WTC11 (cell line): ENCODE data around the gene TMEM130.

Experiments
- ESRRA ChIP-seq: sonication (generic); formaldehyde crosslinking; IDR thresholded peaks from 2 replicates; pipeline ENCODE4 v1.8.1; 2022; ENCODE audit warnings: mild to moderate bottlenecking, missing genetic modification reagents, borderline replicate concordance
- MAX ChIP-seq: sonication (generic); formaldehyde crosslinking; IDR thresholded peaks from 2 replicates; pipeline ENCODE4 v1.8.0; 2022; ENCODE audit warnings: mild to moderate bottlenecking, missing genetic modification reagents
- RELA ChIP-seq: sonication (generic); formaldehyde crosslinking; IDR thresholded peaks from 2 replicates; pipeline ENCODE4 v1.8.1; 2022; ENCODE audit warnings: missing genetic modification reagents, mild to moderate bottlenecking, borderline replicate concordance
- SP1 ChIP-seq: sonication (generic); formaldehyde crosslinking; conservative IDR thresholded peaks from 2 replicates; pipeline ENCODE4 v1.8.1; 2022; ENCODE audit warnings: missing genetic modification reagents
- ZNF138 ChIP-seq: sonication (generic); formaldehyde crosslinking; conservative IDR thresholded peaks from 2 replicates; pipeline ENCODE4 v1.8.1; 2022; ENCODE audit warnings: mild to moderate bottlenecking, moderate library complexity, missing genetic modification reagents
- ZNF219 ChIP-seq: sonication (generic); formaldehyde crosslinking; IDR thresholded peaks from 2 replicates; pipeline ENCODE4 v1.8.0; 2023; ENCODE audit warnings: missing genetic modification reagents, mild to moderate bottlenecking, borderline replicate concordance
- TF ChIP-seq, protein P1 (sequence below): fragments of 200-600 bp; IDR thresholded peaks from 2 replicates; pipeline ENCODE4 v1.8.0; 2022; ENCODE audit warnings: antibody characterized with exemption
- TF ChIP-seq, protein P2 (sequence below): sonication (generic); formaldehyde crosslinking; IDR thresholded peaks from 2 replicates; pipeline ENCODE4 v1.8.0; 2023; ENCODE audit warnings: missing genetic modification reagents
- TF ChIP-seq, protein P3 (sequence below): sonication (generic); formaldehyde crosslinking; IDR thresholded peaks from 2 replicates; pipeline ENCODE4 v1.8.0; 2022; ENCODE audit warnings: missing genetic modification reagents

GRCh38 chr7:98877146-98877545 is 7.3 kb upstream of the TMEM130 start:
- no peak for TF ChIP-seq ZNF138 (CRISPR knock-in tag)
- no peak for TF ChIP-seq SP1 (CRISPR knock-in tag)
- no peak for TF ChIP-seq MAX (CRISPR knock-in tag)
- TF ChIP-seq, protein P1, sequence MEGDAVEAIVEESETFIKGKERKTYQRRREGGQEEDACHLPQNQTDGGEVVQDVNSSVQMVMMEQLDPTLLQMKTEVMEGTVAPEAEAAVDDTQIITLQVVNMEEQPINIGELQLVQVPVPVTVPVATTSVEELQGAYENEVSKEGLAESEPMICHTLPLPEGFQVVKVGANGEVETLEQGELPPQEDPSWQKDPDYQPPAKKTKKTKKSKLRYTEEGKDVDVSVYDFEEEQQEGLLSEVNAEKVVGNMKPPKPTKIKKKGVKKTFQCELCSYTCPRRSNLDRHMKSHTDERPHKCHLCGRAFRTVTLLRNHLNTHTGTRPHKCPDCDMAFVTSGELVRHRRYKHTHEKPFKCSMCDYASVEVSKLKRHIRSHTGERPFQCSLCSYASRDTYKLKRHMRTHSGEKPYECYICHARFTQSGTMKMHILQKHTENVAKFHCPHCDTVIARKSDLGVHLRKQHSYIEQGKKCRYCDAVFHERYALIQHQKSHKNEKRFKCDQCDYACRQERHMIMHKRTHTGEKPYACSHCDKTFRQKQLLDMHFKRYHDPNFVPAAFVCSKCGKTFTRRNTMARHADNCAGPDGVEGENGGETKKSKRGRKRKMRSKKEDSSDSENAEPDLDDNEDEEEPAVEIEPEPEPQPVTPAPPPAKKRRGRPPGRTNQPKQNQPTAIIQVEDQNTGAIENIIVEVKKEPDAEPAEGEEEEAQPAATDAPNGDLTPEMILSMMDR: no peak
- TF ChIP-seq, protein P2, sequence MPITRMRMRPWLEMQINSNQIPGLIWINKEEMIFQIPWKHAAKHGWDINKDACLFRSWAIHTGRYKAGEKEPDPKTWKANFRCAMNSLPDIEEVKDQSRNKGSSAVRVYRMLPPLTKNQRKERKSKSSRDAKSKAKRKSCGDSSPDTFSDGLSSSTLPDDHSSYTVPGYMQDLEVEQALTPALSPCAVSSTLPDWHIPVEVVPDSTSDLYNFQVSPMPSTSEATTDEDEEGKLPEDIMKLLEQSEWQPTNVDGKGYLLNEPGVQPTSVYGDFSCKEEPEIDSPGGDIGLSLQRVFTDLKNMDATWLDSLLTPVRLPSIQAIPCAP (CRISPR knock-in tag): no peak
- no peak for TF ChIP-seq ZNF219 (CRISPR knock-in tag)
- TF ChIP-seq, protein P3, sequence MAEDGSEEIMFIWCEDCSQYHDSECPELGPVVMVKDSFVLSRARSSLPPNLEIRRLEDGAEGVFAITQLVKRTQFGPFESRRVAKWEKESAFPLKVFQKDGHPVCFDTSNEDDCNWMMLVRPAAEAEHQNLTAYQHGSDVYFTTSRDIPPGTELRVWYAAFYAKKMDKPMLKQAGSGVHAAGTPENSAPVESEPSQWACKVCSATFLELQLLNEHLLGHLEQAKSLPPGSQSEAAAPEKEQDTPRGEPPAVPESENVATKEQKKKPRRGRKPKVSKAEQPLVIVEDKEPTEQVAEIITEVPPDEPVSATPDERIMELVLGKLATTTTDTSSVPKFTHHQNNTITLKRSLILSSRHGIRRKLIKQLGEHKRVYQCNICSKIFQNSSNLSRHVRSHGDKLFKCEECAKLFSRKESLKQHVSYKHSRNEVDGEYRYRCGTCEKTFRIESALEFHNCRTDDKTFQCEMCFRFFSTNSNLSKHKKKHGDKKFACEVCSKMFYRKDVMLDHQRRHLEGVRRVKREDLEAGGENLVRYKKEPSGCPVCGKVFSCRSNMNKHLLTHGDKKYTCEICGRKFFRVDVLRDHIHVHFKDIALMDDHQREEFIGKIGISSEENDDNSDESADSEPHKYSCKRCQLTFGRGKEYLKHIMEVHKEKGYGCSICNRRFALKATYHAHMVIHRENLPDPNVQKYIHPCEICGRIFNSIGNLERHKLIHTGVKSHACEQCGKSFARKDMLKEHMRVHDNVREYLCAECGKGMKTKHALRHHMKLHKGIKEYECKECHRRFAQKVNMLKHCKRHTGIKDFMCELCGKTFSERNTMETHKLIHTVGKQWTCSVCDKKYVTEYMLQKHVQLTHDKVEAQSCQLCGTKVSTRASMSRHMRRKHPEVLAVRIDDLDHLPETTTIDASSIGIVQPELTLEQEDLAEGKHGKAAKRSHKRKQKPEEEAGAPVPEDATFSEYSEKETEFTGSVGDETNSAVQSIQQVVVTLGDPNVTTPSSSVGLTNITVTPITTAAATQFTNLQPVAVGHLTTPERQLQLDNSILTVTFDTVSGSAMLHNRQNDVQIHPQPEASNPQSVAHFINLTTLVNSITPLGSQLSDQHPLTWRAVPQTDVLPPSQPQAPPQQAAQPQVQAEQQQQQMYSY: no peak
- TF ChIP-seq RELA (CRISPR knock-in tag): no peak
- no peak for TF ChIP-seq ESRRA
